A673 (cell line): ENCODE data around the gene PLCG1. TPM values are rescaled to one million over a fixed set of nuclear protein-coding genes. Genes with fewer than 3 reads are reported as not detected.
A peak's percentile ranks its signal among the peaks of the same experiment; 100 is the strongest.

Source experiments
- BruUV-seq: library from RNA; stranded (reverse); fragments of 400-500 nt; replicated peaks from 2 replicates; lab custom pipeline; 2021; lab: Mats Ljungman, UMichigan
- CTCF ChIA-PET: fragments of 300-600 bp; sonication (Branson Sonifier 250); formaldehyde crosslinking; loops from one replicate; lab custom pipeline; 2022; ENCODE audit warnings: antibody characterized with exemption; lab: Charles Lee
- POLR2A ChIA-PET: fragments of 300-600 bp; sonication (Branson Sonifier 250); formaldehyde crosslinking; loops from one replicate; lab custom pipeline; 2022; ENCODE audit warnings: antibody characterized with exemption; ENCODE audit not compliant: low non-redundant PET; lab: Charles Lee
- DNase-seq: peaks from one replicate; pipeline ENCODE4 v3.0.0-alpha.2; 2015; ENCODE audit warnings: low spot score
- H3K27ac ChIP-seq: fragments of 200-600 bp; sonication (generic); 2 replicates; pipeline ENCODE4 v1.5.1; 2016; ENCODE audit warnings: mixed run types, low read depth, mild to moderate bottlenecking, mixed read lengths, antibody characterized with exemption, low read length; ENCODE audit not compliant: poor library complexity, severe bottlenecking
- H3K27me3 ChIP-seq: fragments of 200-600 bp; sonication (generic); replicated peaks from 2 replicates; pipeline ENCODE4 v1.6.1; 2017; ENCODE audit warnings: mixed run types, low read depth, mild to moderate bottlenecking, mixed read lengths, antibody characterized with exemption, low read length; ENCODE audit not compliant: insufficient read depth, poor library complexity
- H3K36me3 ChIP-seq: fragments of 200-600 bp; sonication (generic); 2 replicates; pipeline ENCODE4 v1.6.1; 2016; ENCODE audit warnings: mixed run types, mild to moderate bottlenecking, mixed read lengths, antibody characterized with exemption, low read length; ENCODE audit not compliant: insufficient read depth, poor library complexity, severe bottlenecking
- H3K4me1 ChIP-seq: fragments of 200-600 bp; sonication (generic); 2 replicates; pipeline ENCODE4 v1.6.1; 2017; ENCODE audit warnings: mixed run types, mild to moderate bottlenecking, mixed read lengths, antibody characterized with exemption, low read length; ENCODE audit not compliant: insufficient read depth, poor library complexity, severe bottlenecking
- H3K4me3 ChIP-seq: fragments of 200-600 bp; sonication (generic); 2 replicates; pipeline ENCODE4 v1.5.1; 2016; ENCODE audit warnings: low read depth, mixed run types, mild to moderate bottlenecking, mixed read lengths, low read length; ENCODE audit not compliant: poor library complexity, severe bottlenecking
- H3K9me3 ChIP-seq: fragments of 200-600 bp; sonication (generic); 2 replicates; pipeline ENCODE4 v1.6.1; 2016; ENCODE audit warnings: mixed run types, low read depth, mild to moderate bottlenecking, mixed read lengths, antibody characterized with exemption, low read length; ENCODE audit not compliant: poor library complexity, severe bottlenecking
- EZH2 ChIP-seq: fragments of 200-600 bp; sonication (generic); IDR thresholded peaks from 2 replicates; pipeline ENCODE4 v1.6.1; 2017; ENCODE audit warnings: borderline replicate concordance, low read depth, mild to moderate bottlenecking, mixed read lengths, antibody characterized with exemption, low read length; ENCODE audit not compliant: poor library complexity, severe bottlenecking
- intact Hi-C: fragments of 100-400 bp; cut with micrococcal nuclease; formaldehyde crosslinking; loops from one replicate; pipeline ENCODE4 v1.10.0; 2022; ENCODE audit not compliant: unreplicated experiment
- total RNA-seq: library from RNA; stranded (reverse); gene quantifications from 2 replicates; pipeline ENCODE4 v1.2.3, GENCODE V29; 2021
- TF ChIP-seq, protein P1 (sequence below): fragments of 300-800, 200-600 bp; sonication (generic); conservative IDR thresholded peaks from 2 replicates; pipeline ENCODE4 v1.5.1; 2017; ENCODE audit warnings: low read depth, mild to moderate bottlenecking, antibody characterized with exemption, low read length, moderate library complexity, mixed read lengths

Gene PLCG1
- total RNA-seq, 1 experiment from 2014 or later: 146 TPM

DNA sequence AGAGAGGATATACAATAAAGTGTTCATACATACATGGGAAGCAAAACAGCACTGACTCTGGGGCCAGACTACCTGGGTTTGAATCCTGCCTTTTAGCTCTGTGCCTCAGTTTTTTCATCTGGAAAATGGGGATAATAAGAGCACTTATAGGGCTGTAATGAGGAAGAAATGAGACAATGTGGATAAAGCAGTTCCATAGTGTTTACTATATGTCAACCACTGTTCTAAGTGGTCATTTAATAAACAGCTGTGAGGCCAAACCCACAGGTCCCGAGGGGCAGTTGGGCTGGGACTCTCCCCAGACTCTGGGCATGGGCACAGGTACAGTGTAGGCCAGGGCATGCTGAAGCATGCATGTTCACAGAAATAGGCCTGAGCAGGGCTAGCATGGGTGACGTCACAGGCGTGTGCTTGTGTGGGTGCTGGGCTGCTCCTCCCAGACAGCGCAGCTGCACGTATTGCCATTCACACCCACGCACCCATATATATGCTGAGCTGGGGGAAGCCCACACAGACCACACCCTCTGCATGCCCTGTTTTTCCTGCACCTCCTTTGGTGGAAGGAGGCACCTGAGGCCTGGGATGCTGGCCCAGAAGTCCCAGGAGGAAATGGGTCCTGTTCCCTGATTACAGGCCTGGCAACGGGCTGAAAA is 3.5 kb upstream of the PLCG1 start:
- peaks cover 21% of the 10 kb centered on the region for H3K4me1 ChIP-seq
- DNase-seq: peak; percentile 39
- BruUV-seq: no TSS peak
- intact Hi-C loops: loop anchor here (10.0 kb wide), 1 partner anchor 59 kb away; no protein-coding TSS in a partner anchor
- H3K27ac ChIP-seq: no peak overlapping the region
- H3K9me3 ChIP-seq: no peaks in the 10 kb centered on the region
- no peak for TF ChIP-seq EZH2
- TF ChIP-seq, protein P1, sequence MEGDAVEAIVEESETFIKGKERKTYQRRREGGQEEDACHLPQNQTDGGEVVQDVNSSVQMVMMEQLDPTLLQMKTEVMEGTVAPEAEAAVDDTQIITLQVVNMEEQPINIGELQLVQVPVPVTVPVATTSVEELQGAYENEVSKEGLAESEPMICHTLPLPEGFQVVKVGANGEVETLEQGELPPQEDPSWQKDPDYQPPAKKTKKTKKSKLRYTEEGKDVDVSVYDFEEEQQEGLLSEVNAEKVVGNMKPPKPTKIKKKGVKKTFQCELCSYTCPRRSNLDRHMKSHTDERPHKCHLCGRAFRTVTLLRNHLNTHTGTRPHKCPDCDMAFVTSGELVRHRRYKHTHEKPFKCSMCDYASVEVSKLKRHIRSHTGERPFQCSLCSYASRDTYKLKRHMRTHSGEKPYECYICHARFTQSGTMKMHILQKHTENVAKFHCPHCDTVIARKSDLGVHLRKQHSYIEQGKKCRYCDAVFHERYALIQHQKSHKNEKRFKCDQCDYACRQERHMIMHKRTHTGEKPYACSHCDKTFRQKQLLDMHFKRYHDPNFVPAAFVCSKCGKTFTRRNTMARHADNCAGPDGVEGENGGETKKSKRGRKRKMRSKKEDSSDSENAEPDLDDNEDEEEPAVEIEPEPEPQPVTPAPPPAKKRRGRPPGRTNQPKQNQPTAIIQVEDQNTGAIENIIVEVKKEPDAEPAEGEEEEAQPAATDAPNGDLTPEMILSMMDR: no peak
- no peaks in the 10 kb centered on the region for H3K36me3 ChIP-seq
- POLR2A ChIA-PET: no interaction called here
- no peak overlapping the region for H3K4me3 ChIP-seq
- CTCF ChIA-PET: interaction anchor here (0.6 kb wide), 1 partner anchor 132 kb away, joined by 3 read pairs; no protein-coding TSS in a partner anchor
- no peaks in the 10 kb centered on the region for H3K27me3 ChIP-seq

GRCh38 chr20:41134362-41135186 is 2.8 kb upstream of the PLCG1 start:
- Histone ChIP-seq H3K27me3 (no peaks in the 10 kb centered on the region), H3K9me3 (no peaks in the 10 kb centered on the region), H3K27ac (no peak overlapping the region), H3K4me1 (peaks cover 26% of the 10 kb centered on the region), H3K36me3 (no peaks in the 10 kb centered on the region), H3K4me3 (no peak overlapping the region)
- no peak for TF ChIP-seq EZH2
- TF ChIP-seq, protein P1: no peak
- BruUV-seq: no TSS peak
- intact Hi-C loops: loop anchor here (5.0 to 10.0 kb wide), 2 partner anchors 60 to 98 kb away; no protein-coding TSS in a partner anchor
- CTCF ChIA-PET: interaction anchor here (0.6 to 2.5 kb wide), 5 partner anchors 14 to 206 kb away, joined by 3 to 19 read pairs (median 3); partner anchors contain the start of gene LPIN3
- POLR2A ChIA-PET: no interaction called here
- DNase-seq: no peak

DNA sequence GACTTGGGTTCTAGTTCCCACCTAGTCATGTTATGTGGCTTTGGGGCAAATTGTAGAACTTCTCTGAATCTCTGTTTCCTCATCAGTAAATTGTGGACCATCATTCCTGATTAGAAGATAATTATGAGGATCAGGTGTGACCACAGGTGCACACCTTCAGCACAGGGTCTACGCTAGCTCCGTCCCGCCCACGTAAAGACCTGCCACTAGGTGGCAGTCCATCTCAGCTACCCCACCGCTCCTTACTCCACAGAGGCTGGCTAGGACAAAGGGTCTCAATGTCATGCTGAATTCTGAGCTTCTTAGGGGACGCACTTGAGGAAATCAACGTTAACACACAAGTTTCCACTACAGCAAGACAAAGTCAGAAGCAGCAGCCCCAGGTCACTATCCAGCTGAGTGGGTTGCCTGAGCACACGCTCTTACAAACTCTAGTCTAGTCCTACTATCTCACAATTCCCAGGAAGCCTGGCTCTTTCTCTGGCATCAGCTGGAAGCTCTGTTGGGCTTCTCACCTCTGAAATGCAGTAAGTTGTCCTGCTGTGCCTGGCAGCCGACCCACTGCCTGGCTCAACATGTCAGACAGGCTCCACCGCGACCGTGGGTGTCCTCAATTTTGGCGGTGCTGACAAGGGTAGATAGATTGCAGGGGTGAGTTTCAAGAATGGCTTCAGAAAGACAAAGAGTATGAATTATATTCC is 2.0 kb upstream of the PLCG1 start:
- peak; percentile 62 for DNase-seq
- Histone ChIP-seq H3K36me3 (no peaks in the 10 kb centered on the region), H3K27me3 (no peaks in the 10 kb centered on the region), H3K4me1 (peaks cover 26% of the 10 kb centered on the region), H3K27ac (no peak overlapping the region), H3K4me3 (no peak overlapping the region), H3K9me3 (no peaks in the 10 kb centered on the region)
- intact Hi-C loops: loop anchor here (5.0 to 10.0 kb wide), 2 partner anchors 61 to 97 kb away; no protein-coding TSS in a partner anchor
- ChIA-PET POLR2A (no interaction called here), CTCF (interaction anchor here (0.6 to 2.5 kb wide), 4 partner anchors 13 to 205 kb away, joined by 3 to 19 read pairs (median 4); partner anchors contain the start of gene LPIN3)
- no peak for TF ChIP-seq EZH2
- TF ChIP-seq, protein P1: peak; percentile 86
- BruUV-seq: no TSS peak
